K562 (cell line): ENCODE measurements around the gene SPATA2. TPM values are rescaled to one million over a fixed set of nuclear protein-coding genes. Genes with fewer than 3 reads are reported as not detected.
A peak's percentile ranks its signal among the peaks of the same experiment; 100 is the strongest.

ENCODE experiments used
- ATAC-seq: fragments of 200-7000 bp; cut with Tn5 transposase; 3 replicates; pipeline ENCODE4 v1.9.1; 2020; ENCODE audit warnings: moderate library complexity
- BruUV-seq: library from RNA; stranded (reverse); fragments of 400-500 nt; replicated peaks from 2 replicates; lab custom pipeline; 2021; lab: Mats Ljungman, UMichigan
- CTCF ChIA-PET: fragments of 300-600 bp; formaldehyde crosslinking; extraction: SDS; loops from one replicate; lab custom pipeline; 2021; ENCODE audit warnings: low intra/inter-chr PET ratio; lab: Yijun Ruan, JAX
- POLR2A ChIA-PET: fragments of 300-600, 350-650 bp; sonication (Branson Sonifier 250); formaldehyde crosslinking; extraction: SDS; loops from one replicate; lab custom pipeline; 2021; ENCODE audit warnings: antibody characterized with exemption, inconsistent platforms; lab: Yijun Ruan, JAX
- DNase-seq, 4 experiments: peaks; one replicate each; pipeline versions ENCODE4 v3.0.0 to v3.0.0-alpha.2; 2011 to 2018; ENCODE audit warnings: low spot score in 3 of 4, mixed read lengths in 3 of 4; ENCODE audit errors: extremely low read depth in 1 of 4
- FAIRE-seq: peaks from 2 replicates; lab custom pipeline; 2011; peaks lifted over from hg19 to GRCh38; lab: Jason Lieb, UNC
- H2AFZ ChIP-seq: 2 replicates; pipeline ENCODE4 v1.6.0; 2011; ENCODE audit warnings: low read depth, low read length, control low read depth, inconsistent platforms
- H3K27ac ChIP-seq: fragments of 200-600 bp; 3 replicates; pipeline ENCODE4 v1.8.0; 2011; ENCODE audit warnings: low read depth, mild to moderate bottlenecking, control low read depth, inconsistent platforms, low read length, moderate library complexity, mixed read lengths; ENCODE audit errors: extremely low read depth
- H3K27me3 ChIP-seq, 2 experiments: fragments of 300-600 bp in 1 of 2; 2 replicates in 1 of 2; 3 replicates in 1 of 2; pipeline versions ENCODE4 v1.6.0 to v1.8.0; 2011; ENCODE audit warnings: inconsistent platforms in 2 of 2, low read length in 2 of 2, mild to moderate bottlenecking in 1 of 2, mixed read lengths in 1 of 2, moderate library complexity in 1 of 2; ENCODE audit not compliant: control insufficient read depth in 2 of 2, insufficient read depth in 2 of 2
- H3K36me3 ChIP-seq: fragments of 300-600 bp; 3 replicates; pipeline ENCODE4 v1.8.0; 2011; ENCODE audit warnings: mild to moderate bottlenecking, low read length, inconsistent platforms; ENCODE audit not compliant: control insufficient read depth, insufficient read depth
- H3K4me1 ChIP-seq, 2 experiments: fragments of 200-600 bp in 1 of 2; replicated peaks in 1 of 2; 2 replicates in 1 of 2; 3 replicates in 1 of 2; pipeline versions ENCODE4 v1.5.1 to v1.8.0; 2011; ENCODE audit warnings: inconsistent platforms in 2 of 2, low read length in 2 of 2, mild to moderate bottlenecking in 1 of 2, mixed read lengths in 1 of 2, moderate library complexity in 1 of 2; ENCODE audit not compliant: control insufficient read depth in 2 of 2, insufficient read depth in 2 of 2
- H3K4me2 ChIP-seq: 2 replicates; pipeline ENCODE4 v1.6.1; 2011; ENCODE audit warnings: low read length, control low read depth, inconsistent platforms, mixed read lengths; ENCODE audit not compliant: insufficient read depth
- H3K4me3 ChIP-seq: fragments of 200-600 bp; sonication (generic), shearing (Covaris generic); 2 replicates; pipeline ENCODE4 v1.5.1; 2016; ENCODE audit warnings: control low read depth, inconsistent platforms
- H3K79me2 ChIP-seq: fragments of 200-600 bp; 3 replicates; pipeline ENCODE4 v1.8.0; 2011; ENCODE audit warnings: low read length, inconsistent platforms; ENCODE audit not compliant: control insufficient read depth, insufficient read depth
- H3K9ac ChIP-seq, 2 experiments: 2 replicates each; pipeline versions ENCODE4 v1.6.0 to v1.6.1; 2011; ENCODE audit warnings: low read depth in 2 of 2, low read length in 2 of 2, control low read depth in 1 of 2, inconsistent platforms in 1 of 2, mild to moderate bottlenecking in 1 of 2, mixed read lengths in 1 of 2; ENCODE audit not compliant: insufficient read depth in 1 of 2
- H3K9me1 ChIP-seq: one replicate; pipeline ENCODE4 v1.6.0; 2011; ENCODE audit warnings: inconsistent platforms, mild to moderate bottlenecking, low read length, moderate library complexity; ENCODE audit not compliant: control insufficient read depth, insufficient read depth
- H3K9me3 ChIP-seq: replicated peaks from 2 replicates; pipeline ENCODE4 v1.5.1; 2011; ENCODE audit warnings: low read depth, low read length, inconsistent platforms; ENCODE audit not compliant: control insufficient read depth, insufficient read depth
- H4K20me1 ChIP-seq: replicated peaks from 2 replicates; pipeline ENCODE4 v1.6.1; 2011; ENCODE audit warnings: low read length, inconsistent platforms, mixed read lengths; ENCODE audit not compliant: control insufficient read depth, insufficient read depth
- ARNT ChIP-seq, 2 experiments: fragments of 450-650 bp; IDR thresholded peaks; 2 replicates each; pipeline ENCODE4 v1.6.1; 2016; ENCODE audit warnings: mild to moderate bottlenecking in 1 of 2
- BCOR ChIP-seq: fragments of 450-650 bp; IDR thresholded peaks from 2 replicates; pipeline ENCODE4 v1.6.1; 2016
- BRCA1 ChIP-seq, 2 experiments: fragments of 450-650 bp in 1 of 2; sonication (generic) in 1 of 2; formaldehyde crosslinking in 1 of 2; IDR thresholded peaks; 2 replicates each; pipeline versions ENCODE4 v1.5.0 to v1.6.1; 2017 to 2020; ENCODE audit warnings: mild to moderate bottlenecking in 1 of 2, missing genetic modification reagents in 1 of 2
- CCNT2 ChIP-seq: IDR thresholded peaks from 2 replicates; pipeline ENCODE4 v1.6.1; 2011; ENCODE audit warnings: borderline replicate concordance, low read depth, mild to moderate bottlenecking, moderate library complexity, mixed read lengths, low read length; ENCODE audit not compliant: insufficient read length; ENCODE audit errors: extremely low read depth
- CREM ChIP-seq: IDR thresholded peaks from 2 replicates; pipeline ENCODE4 v1.6.1; 2014; ENCODE audit warnings: antibody characterized with exemption, low read depth
- GTF2E2 ChIP-seq: fragments of 200-800 bp; sonication (Bioruptor generic); IDR thresholded peaks from 2 replicates; pipeline ENCODE4 v1.6.1; 2016; ENCODE audit warnings: missing genetic modification characterization, missing compliant biosample characterization
- HNRNPL ChIP-seq: fragments of 200-400 bp; formaldehyde crosslinking; IDR thresholded peaks from 2 replicates; pipeline ENCODE4 v1.6.1; 2017; ENCODE audit warnings: low read depth, mild to moderate bottlenecking, low read length
- NFE2L1 ChIP-seq: fragments of 450-650 bp; IDR thresholded peaks from 2 replicates; pipeline ENCODE4 v1.6.1; 2016; ENCODE audit warnings: missing genetic modification characterization, low read depth, mild to moderate bottlenecking, missing compliant biosample characterization, moderate library complexity, borderline replicate concordance
- TAF9B ChIP-seq: fragments of 450-650 bp; IDR thresholded peaks from 2 replicates; pipeline ENCODE4 v1.6.1; 2018; ENCODE audit warnings: mild to moderate bottlenecking; ENCODE audit not compliant: partially characterized antibody
- XRCC5 ChIP-seq: fragments of 200-400 bp; formaldehyde crosslinking; IDR thresholded peaks from 2 replicates; pipeline ENCODE4 v1.6.1; 2017; ENCODE audit warnings: low read depth, mild to moderate bottlenecking, low read length
- ZBTB33 ChIP-seq: sonication (generic); formaldehyde crosslinking; IDR thresholded peaks from 2 replicates; pipeline ENCODE4 v1.8.1; 2023; ENCODE audit warnings: mild to moderate bottlenecking, missing genetic modification reagents
- ZBTB7A ChIP-seq: IDR thresholded peaks from 2 replicates; pipeline ENCODE4 v1.6.1; 2011; ENCODE audit warnings: low read depth, mild to moderate bottlenecking, low read length, moderate library complexity, borderline replicate concordance; ENCODE audit not compliant: control insufficient read depth
- WGBS: fragments of 100-300 bp; shearing (Covaris generic); methylation state at CpG from one replicate; pipeline ENCODE4 v1.1.6; 2016; ENCODE audit warnings: low coverage, mixed read lengths; ENCODE audit not compliant: insufficient coverage; ENCODE audit errors: missing lambda C conversion rate; 5-methylcytosine and 5-hydroxymethylcytosine counted together
- in situ Hi-C: fragments of 300-500 bp; cut with MboI; formaldehyde crosslinking; loops from 4 replicates; pipeline ENCODE4 v1.15.0; 2018; ENCODE audit warnings: inconsistent platforms, mixed read lengths
- intact Hi-C: fragments of 100-400 bp; cut with micrococcal nuclease; formaldehyde crosslinking; loops from 2 replicates; pipeline ENCODE4 v1.14.2; 2022
- polyA plus RNA-seq, 8 experiments: library from polyadenylated mRNA; depleted of rRNA in 4 of 8; stranded (reverse) in 5 of 8; unstranded in 3 of 8; fragments of >200 nt; fragmentation: Nextera tagmentation in 2 of 8; fragmentation: Illumina TruSeq in 1 of 8; extraction: Ambion mirVana in 2 of 8; extraction: Trizol in 1 of 8; gene quantifications; 2 replicates each; pipeline versions ENCODE4 v1.2.1 to v1.2.3, GENCODE V29; 2011 to 2014; ENCODE audit warnings: inconsistent platforms in 1 of 8, missing spikeins in 1 of 8
- total RNA-seq, 7 experiments: library from RNA; depleted of rRNA in 6 of 7; stranded (reverse); fragments of >200 nt in 6 of 7; fragmentation: Illumina TruSeq in 2 of 7; extraction: Trizol in 2 of 7; gene quantifications; 2 replicates each; pipeline versions ENCODE4 v1.2.1 to v1.2.3, GENCODE V29; 2011 to 2021; ENCODE audit warnings: low replicate concordance in 1 of 7

Gene SPATA2
- total and polyA plus RNA-seq, 9 of the 15 experiments (the other 6 are each of a cell fraction or from before 2014, with no cell fraction given) = 0.46 to 8.2 (median 2.7) TPM

GRCh38 chr20:49936153-49937026, 21.1 kb upstream of the SPATA2 start, which contains the start of gene RNF114 (continued):
- peak; percentile 83 for TF ChIP-seq CREM

- Histone ChIP-seq H3K27ac (peak overlapping the region; percentile 82; the same call in 2 of the 3 replicates), H3K9me3 (no peaks in the 10 kb centered on the region), H4K20me1 (peaks cover 20% of the 10 kb centered on the region; the same call in 1 of the 2 replicates), H3K4me1 (peaks cover 22 to 27% of the 10 kb centered on the region in 2 experiments), H3K79me2 (peaks cover 44% of the 10 kb centered on the region), H2AFZ (peak overlapping the region; percentile 95), H3K36me3 (peaks cover 21% of the 10 kb centered on the region), H3K9ac (peak overlapping the region; percentile 91), H3K4me3 (peak overlapping the region; percentile 95), H3K4me2 (peak overlapping the region; percentile 76), H3K27me3 (no peaks in the 10 kb centered on the region), H3K9me1 (peaks cover 5% of the 10 kb centered on the region)
- ATAC-seq = peak; percentile 11
- TSS peak; percentile 63 for BruUV-seq
- FAIRE-seq = no peak
- peak in 1 of 4 experiments; percentile 44 for DNase-seq
- intact Hi-C loops = no loop called here
- ChIA-PET POLR2A (interaction anchor here (0.5 to 4.5 kb wide), 7 partner anchors 10 to 349 kb away, joined by 3 to 30 read pairs (median 3); partner anchors contain the start of gene SNAI1), CTCF (interaction anchor here (0.9 kb wide), 1 partner anchor 254 kb away, joined by 3 read pairs; the partner anchor contains the start of gene CEBPB)
- in situ Hi-C loops = no loop called here
- 9% methylated on average over 19 of the region's 21 CpGs for WGBS
- peak; percentile 8 to 22; a peak in 2 of 4 replicates for TF ChIP-seq ARNT (IDR thresholded peaks at IDR 0.05)
- TF ChIP-seq ZBTB33 (CRISPR knock-in tag) = peak; percentile 76; the same call in 1 of the 2 replicates
- peak; percentile 0 for TF ChIP-seq TAF9B
- no peak for TF ChIP-seq CCNT2
- TF ChIP-seq BRCA1 (IDR thresholded peaks at IDR 0.05) = no peak
- no peak for TF ChIP-seq BRCA1 (CRISPR knock-in tag; IDR thresholded peaks at IDR 0.05)
- peak; percentile 87 for TF ChIP-seq BCOR
- TF ChIP-seq NFE2L1 (tag) = no peak
- TF ChIP-seq XRCC5 = no peak
- TF ChIP-seq HNRNPL = no peak
- peak; percentile 43; the same call in 1 of the 2 replicates for TF ChIP-seq GTF2E2 (tag)
- no peak for TF ChIP-seq ZBTB7A
These were observed 20.4 kb upstream of the SPATA2 start for GRCh38 chr20:49935746-49936152.
